C4-2B (cell line): ENCODE results near the gene ARHGEF1.

Experiments used
- ZFX ChIP-seq: fragments of 450-650 bp; IDR thresholded peaks from 2 replicates; pipeline ENCODE4 v1.6.1; 2017
- TF ChIP-seq, protein P1 (sequence below): fragments of 450-650 bp; conservative IDR thresholded peaks from 2 replicates; pipeline ENCODE4 v1.5.1; 2017; ENCODE audit warnings: mild to moderate bottlenecking

DNA sequence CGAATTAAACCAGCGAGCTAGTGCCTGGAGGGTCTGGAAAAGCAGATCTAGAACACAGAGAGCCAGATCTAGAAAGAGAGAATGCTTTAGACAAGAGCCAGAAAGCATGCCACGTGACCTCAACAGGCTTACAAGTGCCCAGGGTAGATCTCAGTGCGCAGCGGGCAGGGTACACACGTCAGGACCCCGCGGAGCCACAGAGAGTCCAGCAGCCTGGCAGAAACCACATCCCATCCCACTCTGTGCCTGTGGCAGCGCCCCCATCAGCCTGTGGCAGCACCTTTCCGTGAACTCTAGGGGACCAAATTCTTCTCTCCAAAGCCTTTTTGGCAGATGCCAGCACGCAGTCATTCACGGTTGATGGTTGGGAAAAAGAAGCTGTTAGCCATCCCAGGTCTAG, 5.9 kb downstream of the ARHGEF1 start:
- TF ChIP-seq, protein P1, sequence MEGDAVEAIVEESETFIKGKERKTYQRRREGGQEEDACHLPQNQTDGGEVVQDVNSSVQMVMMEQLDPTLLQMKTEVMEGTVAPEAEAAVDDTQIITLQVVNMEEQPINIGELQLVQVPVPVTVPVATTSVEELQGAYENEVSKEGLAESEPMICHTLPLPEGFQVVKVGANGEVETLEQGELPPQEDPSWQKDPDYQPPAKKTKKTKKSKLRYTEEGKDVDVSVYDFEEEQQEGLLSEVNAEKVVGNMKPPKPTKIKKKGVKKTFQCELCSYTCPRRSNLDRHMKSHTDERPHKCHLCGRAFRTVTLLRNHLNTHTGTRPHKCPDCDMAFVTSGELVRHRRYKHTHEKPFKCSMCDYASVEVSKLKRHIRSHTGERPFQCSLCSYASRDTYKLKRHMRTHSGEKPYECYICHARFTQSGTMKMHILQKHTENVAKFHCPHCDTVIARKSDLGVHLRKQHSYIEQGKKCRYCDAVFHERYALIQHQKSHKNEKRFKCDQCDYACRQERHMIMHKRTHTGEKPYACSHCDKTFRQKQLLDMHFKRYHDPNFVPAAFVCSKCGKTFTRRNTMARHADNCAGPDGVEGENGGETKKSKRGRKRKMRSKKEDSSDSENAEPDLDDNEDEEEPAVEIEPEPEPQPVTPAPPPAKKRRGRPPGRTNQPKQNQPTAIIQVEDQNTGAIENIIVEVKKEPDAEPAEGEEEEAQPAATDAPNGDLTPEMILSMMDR: no peak
- TF ChIP-seq ZFX: no peak
